Esophagus mucosa (tissue), 1 donor: ENCODE data around the gene SIK2. TPM values are rescaled to one million over a fixed set of nuclear protein-coding genes. Genes with fewer than 3 reads are reported as not detected.

ENCODE experiments used
- ATAC-seq: fragments of 200-7000 bp; cut with Tn5 transposase; one replicate; pipeline ENCODE4 v1.9.1; 2020
- total RNA-seq: library from RNA; stranded (reverse); gene quantifications from one replicate; pipeline ENCODE4 v1.2.4, GENCODE V29; 2023
- donor health status: DM: yes; HTN: yes; CAD: no.

Gene SIK2
- total RNA-seq, 1 donor from 2014 or later: 6.8 TPM

DNA sequence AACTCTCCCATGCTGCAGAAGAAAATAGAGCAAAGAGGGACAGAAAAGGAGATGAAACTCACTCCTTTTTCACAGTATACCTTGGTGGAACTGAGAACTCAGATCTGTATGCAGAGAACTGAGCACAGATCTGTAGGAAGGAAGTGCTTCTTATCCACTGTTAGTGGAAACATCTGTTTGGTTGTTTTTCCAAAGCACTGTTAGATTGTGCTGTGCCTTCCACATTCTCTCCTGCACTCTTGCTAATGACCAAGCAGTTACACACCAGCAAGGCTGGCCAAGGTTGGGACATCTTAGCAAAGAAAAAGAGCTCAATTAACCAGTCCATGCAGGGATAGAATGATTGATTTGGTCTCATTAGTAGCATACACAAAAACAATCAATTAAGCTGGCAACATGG lies 20.1 kb upstream of the SIK2 start:
- ATAC-seq: no peak

DNA sequence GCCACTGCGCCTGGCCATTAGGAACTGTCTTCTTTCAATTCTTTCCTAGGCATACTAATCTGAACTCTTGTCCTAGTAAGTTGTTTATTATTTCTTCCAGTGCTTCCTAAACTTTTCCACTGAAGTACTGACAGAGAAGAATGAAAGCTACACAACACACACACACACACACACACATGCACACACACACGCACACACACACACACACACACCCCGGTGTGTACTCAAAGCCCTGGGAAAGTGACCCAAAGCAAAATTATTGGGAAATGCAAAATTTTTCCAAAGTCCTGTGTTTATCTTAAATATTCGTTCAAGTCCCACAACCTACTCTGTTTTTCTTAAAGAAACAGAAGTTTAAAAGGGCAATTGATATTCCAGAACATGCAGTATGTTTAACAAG lies 19.4 kb upstream of the SIK2 start:
- ATAC-seq: no peak

DNA sequence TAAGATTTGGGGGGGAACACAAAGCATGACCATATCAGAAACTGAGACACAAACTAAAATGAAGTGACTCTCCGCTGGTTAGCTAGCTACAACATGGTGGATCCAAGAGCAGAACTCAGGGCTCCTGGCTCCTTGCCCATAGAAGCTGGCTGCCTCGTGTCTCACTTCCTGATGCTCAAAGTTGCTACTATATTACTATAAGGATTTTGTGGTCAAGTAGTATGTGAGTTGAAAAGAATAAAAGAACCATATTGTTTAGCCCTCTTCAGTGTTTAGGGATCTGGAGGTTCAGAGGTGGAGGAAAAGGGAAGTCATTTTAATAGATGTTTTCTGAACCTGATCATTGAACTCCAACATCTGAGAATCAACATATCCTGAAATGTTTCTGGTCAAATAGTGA lies 16.9 kb upstream of the SIK2 start:
- no peak for ATAC-seq

DNA sequence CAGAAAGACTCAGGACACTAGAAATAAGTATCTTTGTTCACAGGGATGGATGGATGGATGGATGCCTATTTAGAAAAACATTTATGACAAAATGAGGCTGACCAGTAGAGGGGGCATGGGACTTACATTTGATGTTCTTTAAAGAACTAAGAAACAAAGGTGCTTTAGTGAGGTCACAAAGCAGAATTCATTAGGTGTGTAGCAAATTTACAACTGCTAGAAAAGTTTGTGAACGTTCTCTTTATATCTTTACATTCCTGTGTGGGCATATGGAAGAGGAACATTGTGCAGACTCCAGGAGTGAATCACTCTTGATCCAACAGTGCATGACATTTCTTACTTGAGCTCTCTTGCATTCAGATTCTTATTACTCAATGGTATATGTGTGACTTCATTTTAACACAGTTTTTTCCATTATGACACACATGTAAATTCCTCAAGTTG lies 15.8 kb upstream of the SIK2 start:
- ATAC-seq: peak; percentile 67

DNA sequence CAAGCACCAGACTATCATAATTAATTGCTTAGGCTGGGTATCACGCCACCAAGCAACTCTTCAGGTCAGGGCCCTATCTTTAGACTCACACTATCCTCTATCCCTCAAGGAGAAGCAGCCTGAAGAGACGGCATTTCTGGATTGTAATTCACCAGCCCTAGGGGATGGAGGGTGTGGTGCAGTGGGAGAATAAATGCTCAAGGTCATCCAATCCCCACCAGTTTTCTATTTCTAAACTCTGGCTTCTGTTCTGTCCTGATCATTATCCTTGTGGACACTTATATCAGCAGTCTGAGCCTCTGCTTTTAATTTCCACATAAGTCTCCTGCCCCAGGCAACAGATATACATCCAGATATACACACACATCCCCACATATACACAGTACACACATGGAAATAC lies 13.1 kb upstream of the SIK2 start:
- no peak for ATAC-seq

DNA sequence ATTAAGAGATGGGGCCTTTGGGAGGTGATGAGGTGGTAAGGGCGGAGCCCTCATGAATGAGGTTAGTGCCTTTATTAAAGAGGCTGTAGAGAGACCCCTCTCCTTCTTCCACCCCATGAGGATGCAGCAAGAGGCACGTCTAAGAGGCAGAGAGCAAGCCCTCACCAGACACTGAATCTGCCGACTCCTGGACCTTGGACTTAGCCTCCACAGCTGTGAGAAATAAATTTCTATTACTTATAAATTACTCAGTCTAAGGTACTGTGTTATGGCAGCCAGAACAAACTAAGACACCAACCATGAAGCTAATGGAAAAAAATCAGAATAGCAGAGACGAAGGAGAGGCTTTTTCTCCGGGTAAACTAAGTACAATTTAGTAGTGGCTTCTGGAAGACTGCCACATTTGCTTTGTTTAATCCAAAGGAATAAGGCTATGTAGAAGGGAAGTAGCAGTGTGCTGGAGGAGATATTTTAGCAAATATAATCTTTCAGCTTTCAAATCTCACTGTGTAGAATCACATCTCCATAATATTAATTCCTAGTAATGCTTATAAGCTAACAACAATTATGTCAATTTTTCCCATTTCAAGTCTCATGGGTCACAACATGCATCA lies 12.3 kb upstream of the SIK2 start:
- no peak for ATAC-seq

DNA sequence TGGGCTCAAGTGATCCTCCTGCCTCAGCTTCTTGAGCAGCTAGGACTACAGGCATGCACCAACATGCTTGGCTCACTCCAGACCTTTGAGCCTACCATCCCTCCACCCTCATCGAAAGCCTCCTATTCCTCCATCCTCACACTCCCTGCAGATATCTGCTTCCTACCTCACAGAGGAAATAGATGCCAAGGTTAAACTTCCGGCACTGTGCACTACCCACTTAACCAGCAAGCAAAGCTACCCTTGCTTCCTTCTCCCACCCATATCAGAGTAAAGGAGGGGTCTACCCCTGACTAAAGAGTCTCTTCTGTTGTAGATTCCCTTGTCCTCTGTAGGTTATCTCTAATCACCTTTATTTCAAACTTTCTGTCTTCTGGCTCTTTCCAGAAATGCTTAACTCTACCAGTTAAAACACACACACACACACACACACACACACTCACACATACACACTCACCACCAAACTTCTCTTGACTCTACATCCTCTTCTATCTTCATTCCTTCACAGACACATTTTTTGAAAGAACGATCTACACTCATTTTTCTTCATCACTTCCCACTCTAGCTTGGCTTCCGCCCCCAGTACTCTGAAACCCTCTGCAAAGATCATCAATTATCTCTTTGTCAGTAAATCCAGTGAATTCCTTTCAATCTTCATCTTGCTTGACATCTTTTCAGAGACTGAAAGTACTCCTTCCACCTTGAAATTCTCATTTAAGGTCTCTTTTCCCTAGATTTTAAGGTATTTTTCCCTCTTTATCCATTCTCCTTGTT lies 10.9 kb upstream of the SIK2 start:
- no peak for ATAC-seq

DNA sequence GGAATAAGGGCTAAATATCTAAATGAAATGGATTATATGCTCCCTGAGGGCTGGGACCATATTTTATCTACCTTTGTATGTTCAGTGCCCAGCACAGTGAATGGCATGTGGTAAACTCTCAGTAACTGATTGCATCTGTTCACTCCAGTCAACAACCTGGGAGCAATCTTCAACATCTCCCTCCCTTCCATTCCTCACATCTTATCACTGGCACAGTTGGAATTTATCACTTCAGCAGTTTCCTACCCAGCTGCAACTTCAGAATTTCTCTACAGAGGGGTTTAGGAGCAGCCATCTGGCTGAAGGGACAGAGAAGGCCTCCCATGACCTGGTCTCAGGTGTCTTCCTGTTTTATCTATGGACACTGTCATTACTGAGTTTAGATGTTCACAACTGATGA lies 9.8 kb upstream of the SIK2 start:
- no peak for ATAC-seq

DNA sequence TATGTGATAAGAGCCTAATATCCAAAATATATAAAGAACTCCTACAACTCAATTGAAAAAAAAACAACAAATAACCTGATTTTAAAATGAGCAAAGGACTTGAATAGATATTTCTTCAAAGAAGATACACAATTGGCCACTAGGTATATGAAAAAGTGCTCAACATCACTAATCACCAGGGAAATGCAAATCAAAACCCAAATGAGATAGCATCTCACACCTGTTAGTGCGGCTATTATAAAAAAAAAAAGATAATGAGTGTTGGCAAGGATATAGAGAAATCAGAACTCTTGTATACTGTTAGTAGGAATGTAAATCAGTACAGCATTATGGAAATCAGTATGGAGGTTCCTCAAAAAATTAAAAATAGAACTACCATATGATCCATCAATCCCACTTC lies 5.9 kb upstream of the SIK2 start:
- ATAC-seq: no peak

DNA sequence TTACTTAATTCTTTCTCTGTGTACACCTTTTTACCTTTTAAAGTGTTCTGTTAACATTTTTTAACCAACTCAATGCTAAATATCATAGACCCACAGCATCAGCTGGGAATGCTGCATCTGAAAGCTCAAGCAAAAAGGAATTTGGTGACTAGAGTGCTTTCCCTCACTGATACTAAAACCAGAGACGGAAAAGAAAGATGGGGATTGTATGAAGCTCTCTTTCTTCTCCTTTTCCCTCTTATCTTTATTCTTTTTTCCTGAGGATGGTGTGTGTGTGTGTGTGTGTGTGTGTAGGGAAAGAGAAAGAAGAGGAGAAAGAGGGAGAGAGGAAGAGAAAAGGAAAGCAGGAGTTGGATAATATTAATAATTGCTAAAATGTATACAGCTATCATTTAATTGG lies 4.1 kb upstream of the SIK2 start:
- no peak for ATAC-seq

DNA sequence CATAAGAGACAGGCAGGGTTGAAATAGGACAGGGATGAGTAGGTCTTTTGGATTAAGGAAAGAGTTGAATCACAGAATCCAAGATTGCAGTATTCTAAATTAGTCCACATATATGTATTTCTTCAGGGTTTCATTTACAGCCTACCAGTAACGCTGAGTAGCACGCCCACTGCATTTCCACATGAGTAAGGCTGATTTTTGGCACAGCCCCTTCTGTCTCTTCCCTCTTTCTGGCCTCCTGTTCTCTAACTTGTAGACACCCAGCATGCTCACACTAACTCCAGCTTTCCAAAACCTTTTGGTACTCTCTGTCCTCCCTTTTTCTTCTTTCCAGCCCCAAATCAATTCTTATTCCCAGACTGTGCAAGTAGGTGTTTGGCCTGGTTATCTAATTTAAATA lies 3.7 kb upstream of the SIK2 start:
- ATAC-seq: no peak

DNA sequence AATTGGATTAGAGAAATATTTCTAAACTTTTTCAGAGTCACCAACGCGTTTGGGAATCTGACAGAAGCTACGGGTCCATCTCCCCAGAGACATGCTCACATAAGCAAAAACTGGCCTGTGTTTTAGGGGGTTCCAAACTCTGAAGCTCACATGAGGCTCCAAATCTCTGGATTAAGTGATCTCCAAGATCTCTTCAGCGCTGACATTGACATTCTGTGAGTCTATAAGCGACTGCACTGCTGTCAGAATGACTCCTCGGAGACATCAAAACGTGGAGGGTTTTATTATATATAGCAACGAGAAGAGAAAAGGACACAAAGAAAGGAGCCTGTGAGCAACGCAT lies 642 bp upstream of the SIK2 start:
- ATAC-seq: no peak

DNA sequence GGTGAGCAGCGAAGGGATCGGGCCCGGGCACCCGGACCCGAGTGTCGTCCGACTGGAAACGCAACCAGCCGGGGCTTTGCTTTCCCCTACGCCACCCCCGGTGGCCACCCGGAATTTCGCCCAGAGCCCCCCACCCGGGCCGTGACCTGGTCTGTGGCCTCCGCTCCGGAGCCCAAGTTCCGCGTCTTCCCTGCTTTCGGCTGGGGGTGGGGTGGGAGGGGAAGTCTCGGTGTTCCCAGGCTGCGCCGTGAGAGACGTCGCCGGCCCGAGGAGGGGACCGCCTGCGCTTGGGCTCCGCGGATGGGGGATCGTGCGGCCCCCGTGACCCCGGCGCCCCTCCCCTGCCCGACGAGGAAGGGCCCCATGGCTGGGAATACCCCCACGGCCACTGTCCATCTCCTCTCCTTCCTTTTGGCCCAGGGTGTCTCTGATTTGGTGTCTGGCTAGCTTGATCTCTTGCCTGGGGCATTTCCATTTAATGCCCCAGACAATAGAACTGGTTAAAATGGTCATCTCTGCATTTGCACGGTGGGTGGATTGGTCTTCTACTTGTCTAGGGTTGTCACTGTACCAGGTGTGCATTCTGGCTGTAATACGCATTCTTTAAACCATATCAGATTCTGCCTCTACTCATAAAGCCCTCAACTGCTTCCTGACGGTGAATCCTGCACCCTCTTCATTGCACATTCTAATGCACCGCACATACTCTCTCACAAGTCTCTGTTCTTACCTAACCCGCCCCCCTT lies 789 bp downstream of the SIK2 start:
- ATAC-seq: peak; percentile 8

DNA sequence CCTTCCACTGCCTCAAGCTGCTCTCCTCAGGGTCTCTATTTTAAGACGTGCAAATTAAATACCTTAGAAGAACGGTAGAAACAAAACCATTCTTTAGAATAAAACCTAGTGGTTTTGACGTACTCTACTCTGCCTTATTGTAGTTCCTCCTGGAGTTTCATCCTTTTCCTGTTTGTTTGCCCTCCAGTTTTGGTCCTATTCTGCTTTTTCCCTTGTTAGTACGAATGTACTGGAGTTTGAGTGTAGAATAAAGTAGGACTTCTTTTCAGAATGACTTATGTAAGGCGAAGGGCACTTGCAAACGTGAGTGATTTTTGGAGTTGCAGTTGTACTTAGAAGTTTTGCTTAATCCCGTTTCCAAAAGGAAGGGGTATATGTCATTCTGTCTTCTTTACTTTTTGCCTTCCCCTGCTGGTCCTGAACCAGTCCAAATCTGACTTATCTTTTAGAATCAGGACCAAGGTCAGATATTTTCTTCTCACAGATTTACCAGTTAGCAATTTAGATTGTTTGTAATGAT lies 1.4 kb downstream of the SIK2 start:
- ATAC-seq: no peak

DNA sequence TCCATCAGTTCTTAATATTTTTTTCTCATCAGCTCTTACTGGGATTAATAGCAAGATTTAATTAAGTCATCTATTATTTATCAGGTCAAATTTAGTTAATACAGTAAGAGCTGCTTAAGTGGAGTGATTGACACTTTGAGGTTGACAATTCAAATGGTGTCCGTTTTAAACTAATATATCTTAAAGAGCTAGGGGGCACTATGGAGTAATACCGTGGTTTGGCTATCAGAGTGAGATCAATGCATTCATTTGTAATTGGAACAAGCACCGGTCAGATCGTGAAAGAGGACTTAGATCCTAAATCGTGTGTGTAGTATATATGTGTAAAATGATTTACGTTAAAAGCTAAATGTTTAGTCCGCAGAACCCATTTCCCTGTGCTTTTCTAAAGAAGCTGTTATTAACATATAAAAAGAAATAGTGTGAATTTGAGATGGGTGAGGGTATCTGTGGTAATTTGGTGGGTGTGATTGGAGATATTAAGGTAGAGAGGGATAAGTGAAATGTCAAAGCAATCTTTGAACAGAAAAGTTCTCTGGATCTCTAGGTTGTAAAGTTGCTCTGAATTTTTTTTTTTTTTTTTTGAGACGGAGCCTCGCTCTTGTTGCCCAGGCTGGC lies 2.3 kb downstream of the SIK2 start:
- no peak for ATAC-seq

DNA sequence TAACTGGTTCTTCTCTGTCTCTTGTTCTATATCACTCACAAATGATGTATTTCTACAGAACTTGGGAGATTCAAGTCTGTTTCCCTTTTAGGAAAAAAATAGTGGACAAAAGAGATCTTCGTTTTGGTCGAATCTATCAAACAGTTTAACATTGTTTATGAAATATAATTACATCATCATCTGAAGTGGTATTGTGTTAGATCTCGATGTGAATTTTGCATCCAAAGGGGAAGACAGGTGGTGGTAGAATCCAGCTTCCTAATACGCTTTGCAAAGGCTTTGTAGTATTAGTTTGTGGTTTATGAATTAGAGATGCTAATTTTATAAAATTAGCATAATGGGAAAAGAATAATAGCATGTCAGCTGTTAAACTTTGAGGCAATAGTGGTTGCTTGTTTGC lies 3.4 kb downstream of the SIK2 start:
- ATAC-seq: no peak

DNA sequence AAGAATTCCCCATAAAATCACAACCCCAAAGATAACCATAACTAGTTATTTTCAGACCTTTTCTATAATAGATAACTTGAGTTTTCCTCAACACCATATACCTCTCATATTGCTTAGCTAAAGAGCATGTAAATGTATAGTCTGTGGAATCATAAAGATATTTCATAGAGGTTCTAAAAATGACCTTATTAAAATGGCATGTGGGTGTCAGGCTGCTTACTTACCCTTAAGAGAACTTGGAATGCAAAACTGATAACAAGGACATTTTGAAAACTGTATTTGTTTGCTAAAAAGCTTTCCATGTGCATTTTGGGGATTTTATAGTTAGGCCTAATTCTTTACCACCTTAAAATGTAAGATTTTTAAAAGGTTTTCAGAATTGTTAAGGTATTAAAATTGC lies 4.7 kb downstream of the SIK2 start:
- no peak for ATAC-seq

DNA sequence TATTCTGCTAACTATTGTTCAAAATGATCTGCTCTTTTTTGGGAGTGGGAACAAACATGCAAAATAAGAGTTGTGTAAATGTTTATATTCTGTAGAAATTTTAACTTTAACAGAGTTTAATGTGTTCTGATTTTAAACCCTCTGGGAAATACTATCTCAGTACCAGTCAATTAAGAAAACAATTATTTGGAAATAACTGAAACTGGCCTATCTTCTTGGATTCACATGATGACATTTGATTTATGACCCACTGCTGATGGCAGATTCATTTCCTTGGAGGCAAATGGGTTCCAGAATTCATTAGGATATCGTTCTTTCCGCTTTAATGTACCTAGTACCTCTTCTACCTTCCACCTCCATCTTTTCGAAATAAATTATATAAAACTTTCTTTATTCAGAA lies 5.5 kb downstream of the SIK2 start:
- no peak for ATAC-seq

DNA sequence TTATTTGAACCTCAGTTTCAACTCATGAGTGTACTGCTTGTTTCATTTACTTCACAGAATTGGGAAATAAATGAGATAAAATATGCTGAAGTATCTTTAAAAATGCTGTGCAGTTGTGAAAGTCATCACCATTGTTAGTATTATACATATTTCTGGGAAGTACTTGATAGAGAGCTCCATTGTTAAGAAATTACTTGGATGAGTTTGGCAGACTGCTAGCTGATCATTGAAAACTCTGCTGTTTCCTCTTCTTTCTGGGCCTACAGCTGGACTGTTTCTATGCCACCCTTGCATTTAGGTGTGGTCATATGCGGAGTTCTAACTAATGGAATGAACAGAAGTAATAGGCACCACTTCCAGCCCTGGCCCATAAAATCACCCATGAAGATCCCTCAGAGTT lies 10.0 kb downstream of the SIK2 start:
- ATAC-seq: no peak

DNA sequence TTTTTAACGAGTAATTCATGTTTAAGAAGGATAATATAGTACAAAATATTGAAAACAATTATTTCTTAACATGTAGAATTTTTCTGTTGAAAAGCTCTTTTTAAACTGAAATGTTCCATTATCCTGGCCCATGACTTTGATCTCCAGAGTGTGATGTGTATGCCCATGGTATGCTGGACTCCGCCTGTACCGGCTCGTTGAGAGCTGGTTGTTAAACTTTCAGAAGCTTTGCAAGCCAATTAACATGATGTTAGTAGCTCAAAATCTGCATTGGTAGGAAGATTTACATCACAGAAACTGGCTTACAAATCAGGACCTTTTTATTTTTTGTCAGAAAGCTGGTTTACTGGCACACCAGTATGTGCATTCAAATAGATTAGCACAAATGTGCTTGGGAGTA lies 15.0 kb downstream of the SIK2 start:
- no peak for ATAC-seq

DNA sequence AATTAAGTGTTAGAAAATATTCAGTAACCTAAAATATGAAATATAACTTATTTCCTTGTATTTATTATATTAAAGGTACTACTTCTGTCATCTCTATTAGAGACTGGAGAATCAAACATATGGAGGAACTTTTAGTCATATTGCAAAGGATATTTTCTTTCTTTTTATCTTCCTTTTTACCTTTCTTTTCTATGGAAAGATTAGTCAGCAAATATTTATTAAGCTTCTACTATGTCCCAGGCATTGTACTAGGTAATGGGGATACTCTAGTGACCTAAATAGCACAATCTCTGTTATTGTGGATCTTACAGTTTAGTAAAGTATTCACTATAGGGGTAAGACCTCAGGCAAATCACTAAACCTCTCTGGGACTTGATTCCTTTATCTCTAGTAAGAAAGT lies 18.3 kb downstream of the SIK2 start:
- ATAC-seq: no peak

DNA sequence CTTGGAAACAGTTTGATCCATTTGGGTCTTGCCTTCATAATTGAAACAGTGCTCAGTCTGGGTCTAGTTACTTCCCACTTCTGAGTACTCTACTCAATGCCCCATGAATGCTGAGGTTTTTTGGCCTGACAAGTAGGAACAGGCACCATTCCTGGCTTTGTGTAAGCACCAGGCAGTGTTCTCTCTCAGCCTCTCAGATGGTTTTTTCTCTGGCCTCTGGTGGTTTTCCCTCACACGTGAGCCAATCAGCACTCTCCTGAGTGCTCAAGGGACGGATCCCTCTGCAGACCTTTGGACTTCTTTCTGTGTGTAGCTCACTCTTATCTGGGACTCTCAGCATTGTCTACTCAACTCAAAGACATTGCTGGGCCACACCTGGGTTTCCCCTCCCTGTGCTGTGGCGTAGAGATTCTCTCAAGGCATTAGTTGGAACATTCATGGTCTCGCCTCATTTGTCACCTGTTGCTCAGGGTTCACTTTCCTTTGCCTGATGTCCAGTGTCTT lies 21.3 kb downstream of the SIK2 start:
- no peak for ATAC-seq

DNA sequence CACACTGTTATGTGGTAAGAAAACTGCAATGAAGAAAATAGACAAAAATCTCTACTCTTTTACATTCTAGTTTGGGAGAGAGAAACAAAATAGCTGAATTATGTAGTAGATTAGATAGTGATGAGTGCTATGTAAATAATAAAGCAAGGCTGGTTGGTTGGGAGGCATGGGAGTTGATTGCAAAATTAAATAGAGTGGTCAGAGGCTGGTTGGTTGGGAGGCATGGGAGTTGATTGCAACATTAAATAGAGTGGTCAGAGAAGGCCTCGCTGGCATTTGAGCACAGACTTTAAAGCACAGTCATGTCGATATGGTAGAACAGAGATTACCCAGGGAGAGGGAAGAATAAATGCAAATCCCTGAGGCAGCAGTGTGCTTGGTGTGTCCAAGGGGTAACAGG lies 22.4 kb downstream of the SIK2 start:
- ATAC-seq: no peak
